Fibroblast of lung (primary cell): ENCODE measurements around the gene CSF3R. TPM values are rescaled to one million over a fixed set of nuclear protein-coding genes. Genes with fewer than 3 reads are reported as not detected.

Experiments
- DNase-seq, 2 donors: peaks; one replicate each; pipeline versions ENCODE4 v3.0.0 to v3.0.0-alpha.2; 2010; ENCODE audit warnings: low read depth in 2 of 2
- H2AFZ ChIP-seq: 2 replicates; pipeline ENCODE4 v1.5.1; 2012; ENCODE audit warnings: low read length, control low read depth, inconsistent platforms
- H3K27ac ChIP-seq: 2 replicates; pipeline ENCODE4 v1.5.1; 2011; ENCODE audit warnings: low read length, control low read depth; ENCODE audit not compliant: insufficient read depth
- H3K27me3 ChIP-seq: 2 replicates; pipeline ENCODE4 v1.5.1; 2011; ENCODE audit warnings: mild to moderate bottlenecking, low read length; ENCODE audit not compliant: control insufficient read depth, insufficient read depth
- H3K36me3 ChIP-seq: 2 replicates; pipeline ENCODE4 v1.5.1; 2011; ENCODE audit warnings: low read length; ENCODE audit not compliant: control insufficient read depth, insufficient read depth
- H3K4me1 ChIP-seq: 2 replicates; pipeline ENCODE4 v1.5.1; 2011; ENCODE audit warnings: low read length; ENCODE audit not compliant: control insufficient read depth, insufficient read depth; ENCODE audit errors: extremely low read depth
- H3K4me2 ChIP-seq: 2 replicates; pipeline ENCODE4 v1.5.1; 2011; ENCODE audit warnings: low read length, control low read depth; ENCODE audit not compliant: insufficient read depth; ENCODE audit errors: extremely low read depth
- H3K4me3 ChIP-seq, 4 experiments: fragments of 200-600 bp in 1 of 4; sonication (generic) in 1 of 4; replicated peaks in 1 of 4; 2 replicates each; pipeline ENCODE4 v1.5.1; 2011 to 2016; ENCODE audit warnings: low read length in 4 of 4, low read depth in 3 of 4, mild to moderate bottlenecking in 3 of 4, control low read depth in 2 of 4, inconsistent platforms in 1 of 4, mixed read lengths in 1 of 4; ENCODE audit not compliant: insufficient read depth in 1 of 4; ENCODE audit errors: control extremely low read depth in 1 of 4
- H3K79me2 ChIP-seq: 2 replicates; pipeline ENCODE4 v1.5.1; 2012; ENCODE audit warnings: mild to moderate bottlenecking, low read length, inconsistent platforms; ENCODE audit not compliant: control insufficient read depth, insufficient read depth
- H3K9ac ChIP-seq: 2 replicates; pipeline ENCODE4 v1.5.1; 2011; ENCODE audit warnings: mild to moderate bottlenecking, low read length, control low read depth; ENCODE audit not compliant: insufficient read depth
- H3K9me3 ChIP-seq: 2 replicates; pipeline ENCODE4 v1.5.1; 2012; ENCODE audit warnings: low read depth, low read length; ENCODE audit not compliant: control insufficient read depth, insufficient read depth
- H4K20me1 ChIP-seq: 2 replicates; pipeline ENCODE4 v1.5.1; 2011; ENCODE audit warnings: low read length; ENCODE audit not compliant: control insufficient read depth, insufficient read depth; ENCODE audit errors: extremely low read depth
- CTCF ChIP-seq, 2 donors: IDR thresholded peaks in 1 of 2; conservative IDR thresholded peaks in 1 of 2; 1 replicate in 1 of 2; 2 replicates in 1 of 2; pipeline ENCODE4 v1.5.1; 2011 to 2012; ENCODE audit warnings: low read length in 2 of 2, control low read depth in 1 of 2, inconsistent platforms in 1 of 2, low read depth in 1 of 2, mild to moderate bottlenecking in 1 of 2
- EZH2 ChIP-seq: IDR thresholded peaks from 2 replicates; pipeline ENCODE4 v1.5.1; 2012; ENCODE audit warnings: low read length, control low read depth, mild to moderate bottlenecking; ENCODE audit errors: missing control alignments
- polyA plus RNA-seq, 2 donors: library from polyadenylated mRNA; depleted of rRNA in 1 of 2; stranded (reverse) in 1 of 2; unstranded in 1 of 2; fragments of >200 nt; gene quantifications; 2 replicates each; pipeline ENCODE4 v1.2.1, GENCODE V29; 2011 to 2012; ENCODE audit warnings: missing spikeins in 1 of 2
- total RNA-seq: library from RNA; depleted of rRNA; stranded (reverse); fragments of >200 nt; gene quantifications from 2 replicates; pipeline ENCODE4 v1.2.1, GENCODE V29; 2014

The CSF3R gene
- total and polyA plus RNA-seq, 2 donors (not counting 1 experiment from before 2014, with no cell fraction given): under 0.01 TPM; not detected in 1

DNA sequence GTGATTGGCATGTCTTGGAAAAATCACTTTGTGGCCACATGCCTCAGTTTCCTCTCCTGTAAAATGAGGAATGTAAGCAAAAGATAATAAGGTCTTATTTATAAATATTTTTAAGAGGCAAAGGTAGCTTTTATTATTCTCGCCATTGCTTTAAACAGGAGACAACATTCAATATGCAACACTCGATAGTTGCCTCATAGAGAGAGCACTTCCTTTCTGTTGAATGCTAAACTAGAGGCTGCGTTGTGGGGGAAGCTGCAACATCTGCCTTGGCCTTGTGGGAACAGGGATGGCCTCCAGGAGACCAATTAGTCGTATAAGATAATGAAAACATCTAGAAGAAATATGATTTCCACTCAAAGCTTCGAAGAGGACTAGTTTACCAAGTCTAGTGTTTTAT lies 36.0 kb downstream of the CSF3R start:
- Histone ChIP-seq H3K9ac (no peak overlapping the region), H3K4me2 (no peak overlapping the region), H3K27me3 (no peaks in the 10 kb centered on the region), H3K79me2 (no peaks in the 10 kb centered on the region), H2AFZ (no peak overlapping the region), H3K36me3 (no peaks in the 10 kb centered on the region), H4K20me1 (no peaks in the 10 kb centered on the region), H3K27ac (no peak overlapping the region), H3K4me1 (no peaks in the 10 kb centered on the region), H3K4me3 (no peak overlapping the region), H3K9me3 (no peaks in the 10 kb centered on the region)
- TF ChIP-seq CTCF (conservative IDR thresholded peaks at IDR 0.05 in 1 of 2, IDR thresholded peaks at IDR 0.05 in 1 of 2; ENCODE audit: low read depth in 1 of 2, low read length in 2 of 2): no peak
- no peak for TF ChIP-seq EZH2
- DNase-seq: no peak

GRCh38 chr1:36446271-36446670 lies 36.4 kb downstream of the CSF3R start:
- Histone ChIP-seq H2AFZ (no peak overlapping the region), H3K4me3 (no peak overlapping the region), H3K9ac (no peak overlapping the region), H3K4me2 (no peak overlapping the region), H3K9me3 (no peaks in the 10 kb centered on the region), H3K27ac (no peak overlapping the region), H4K20me1 (no peaks in the 10 kb centered on the region), H3K79me2 (no peaks in the 10 kb centered on the region), H3K27me3 (no peaks in the 10 kb centered on the region), H3K4me1 (no peaks in the 10 kb centered on the region), H3K36me3 (no peaks in the 10 kb centered on the region)
- no peak for DNase-seq
- TF ChIP-seq CTCF (conservative IDR thresholded peaks at IDR 0.05 in 1 of 2, IDR thresholded peaks at IDR 0.05 in 1 of 2; ENCODE audit: low read depth in 1 of 2, low read length in 2 of 2): peak in 1 of 2 donors; percentile 9
- TF ChIP-seq EZH2: no peak

- Histone ChIP-seq H3K79me2 (no peaks in the 10 kb centered on the region), H4K20me1 (no peaks in the 10 kb centered on the region), H3K9ac (no peak overlapping the region), H3K4me2 (no peak overlapping the region), H3K9me3 (no peaks in the 10 kb centered on the region), H3K4me1 (no peaks in the 10 kb centered on the region), H3K36me3 (no peaks in the 10 kb centered on the region), H3K27me3 (no peaks in the 10 kb centered on the region), H2AFZ (no peak overlapping the region), H3K4me3 (no peak overlapping the region), H3K27ac (no peak overlapping the region)
- DNase-seq: no peak
- no peak for TF ChIP-seq EZH2
- TF ChIP-seq CTCF (conservative IDR thresholded peaks at IDR 0.05 in 1 of 2, IDR thresholded peaks at IDR 0.05 in 1 of 2; ENCODE audit: low read depth in 1 of 2, low read length in 2 of 2): no peak
Measured at GRCh38 chr1:36443297-36443696, 39.4 kb downstream of the CSF3R start.
